IMR-90 (cell line): ENCODE results near the gene RFX6. TPM values are rescaled to one million over a fixed set of nuclear protein-coding genes. Genes with fewer than 3 reads are reported as not detected.

Experiments used
- ATAC-seq: fragments of 200-7000 bp; cut with Tn5 transposase; 2 replicates; pipeline ENCODE4 v1.9.1; 2020; ENCODE audit warnings: low read depth, mild to moderate bottlenecking, moderate library complexity
- Bru-seq: library from RNA; stranded (reverse); fragments of 400-500 nt; gene quantifications from one replicate; lab custom pipeline; 2021; lab: Mats Ljungman, UMichigan
- BruChase-seq, 2 experiments: library from RNA; stranded (reverse); fragments of 400-500 nt; gene quantifications; one replicate each; lab custom pipeline; 2021; lab: Mats Ljungman, UMichigan
- BruUV-seq: library from RNA; stranded (reverse); fragments of 400-500 nt; replicated peaks from 2 replicates; lab custom pipeline; 2021; lab: Mats Ljungman, UMichigan
- CTCF ChIA-PET: fragments of 300-600 bp; formaldehyde crosslinking; extraction: SDS; loops from one replicate; lab custom pipeline; 2021; ENCODE audit warnings: antibody characterized with exemption; lab: Yijun Ruan, JAX
- POLR2A ChIA-PET: fragments of 300-600 bp; sonication (Branson Sonifier 250); formaldehyde crosslinking; loops from one replicate; lab custom pipeline; 2022; ENCODE audit warnings: antibody characterized with exemption; ENCODE audit not compliant: unreplicated experiment; lab: Charles Lee
- DNase-seq: peaks from one replicate; pipeline ENCODE4 v3.0.0; 2013
- H2AFZ ChIP-seq: replicated peaks from 2 replicates; pipeline ENCODE3; 2013; ENCODE audit warnings: low read length, mild to moderate bottlenecking; ENCODE audit not compliant: poor library complexity
- H2AK5ac ChIP-seq: 2 replicates; pipeline ENCODE4 v1.6.1; 2013; ENCODE audit warnings: low read depth, low read length, inconsistent platforms
- H2AK9ac ChIP-seq: replicated peaks from 2 replicates; pipeline ENCODE3; 2013; ENCODE audit warnings: mild to moderate bottlenecking, low read depth, low read length, moderate library complexity; ENCODE audit not compliant: poor library complexity
- H2BK120ac ChIP-seq: 2 replicates; pipeline ENCODE4 v1.6.1; 2013; ENCODE audit warnings: low read depth, low read length, inconsistent platforms
- H2BK15ac ChIP-seq: 3 replicates; pipeline ENCODE4 v1.6.1; 2013; ENCODE audit warnings: low read depth, low read length, inconsistent platforms
- H2BK20ac ChIP-seq: 2 replicates; pipeline ENCODE4 v1.6.1; 2013; ENCODE audit warnings: low read depth, mild to moderate bottlenecking, inconsistent platforms, low read length, moderate library complexity
- H2BK5ac ChIP-seq: 2 replicates; pipeline ENCODE4 v1.6.1; 2013; ENCODE audit warnings: mild to moderate bottlenecking, low read depth, low read length, inconsistent platforms; ENCODE audit not compliant: poor library complexity, severe bottlenecking
- H3K14ac ChIP-seq: replicated peaks from 2 replicates; pipeline ENCODE4 v1.6.1; 2013; ENCODE audit warnings: low read depth, low read length, inconsistent platforms
- H3K18ac ChIP-seq: 2 replicates; pipeline ENCODE4 v1.6.1; 2013; ENCODE audit warnings: low read depth, low read length, control low read depth
- H3K23ac ChIP-seq: 2 replicates; pipeline ENCODE4 v1.6.1; 2013; ENCODE audit warnings: low read depth, low read length, inconsistent platforms
- H3K27ac ChIP-seq: 2 replicates; pipeline ENCODE4 v1.5.1; 2013; ENCODE audit warnings: mild to moderate bottlenecking, control low read depth, low read length; ENCODE audit not compliant: insufficient read depth
- H3K27me3 ChIP-seq: 2 replicates; pipeline ENCODE4 v1.6.1; 2013; ENCODE audit warnings: low read length; ENCODE audit not compliant: control insufficient read depth, insufficient read depth
- H3K36me3 ChIP-seq: 2 replicates; pipeline ENCODE4 v1.6.1; 2013; ENCODE audit warnings: low read length, mixed read lengths; ENCODE audit not compliant: control insufficient read depth, insufficient read depth
- H3K4ac ChIP-seq: 2 replicates; pipeline ENCODE4 v1.6.1; 2013; ENCODE audit warnings: low read depth, low read length, inconsistent platforms
- H3K4me1 ChIP-seq: 2 replicates; pipeline ENCODE4 v1.6.1; 2013; ENCODE audit warnings: low read length, mixed read lengths; ENCODE audit not compliant: control insufficient read depth, insufficient read depth
- H3K4me2 ChIP-seq: 2 replicates; pipeline ENCODE4 v1.6.1; 2013; ENCODE audit warnings: low read depth, mild to moderate bottlenecking, control low read depth, low read length, moderate library complexity
- H3K4me3 ChIP-seq: 2 replicates; pipeline ENCODE4 v1.5.1; 2013; ENCODE audit warnings: low read depth, mild to moderate bottlenecking, control low read depth, low read length, moderate library complexity; ENCODE audit not compliant: insufficient read depth
- H3K56ac ChIP-seq: 2 replicates; pipeline ENCODE4 v1.6.1; 2013; ENCODE audit warnings: low read length, inconsistent platforms; ENCODE audit not compliant: insufficient read depth; ENCODE audit errors: extremely low read depth
- H3K79me1 ChIP-seq, 2 experiments: 2 replicates each; pipeline ENCODE4 v1.6.1; 2013; ENCODE audit warnings: low read length in 2 of 2, inconsistent platforms in 1 of 2, low read depth in 1 of 2
- H3K9ac ChIP-seq: 2 replicates; pipeline ENCODE4 v1.6.1; 2013; ENCODE audit warnings: low read depth, low read length, control low read depth
- H3K9me1 ChIP-seq: 2 replicates; pipeline ENCODE4 v1.6.1; 2013; ENCODE audit warnings: low read length, inconsistent platforms; ENCODE audit not compliant: insufficient read depth
- H3K9me3 ChIP-seq: 2 replicates; pipeline ENCODE4 v1.6.1; 2013; ENCODE audit warnings: low read length; ENCODE audit not compliant: control insufficient read depth, insufficient read depth
- H4K20me1 ChIP-seq: 2 replicates; pipeline ENCODE4 v1.6.1; 2013; ENCODE audit warnings: low read length, inconsistent platforms; ENCODE audit not compliant: insufficient read depth
- H4K5ac ChIP-seq: 2 replicates; pipeline ENCODE4 v1.6.1; 2013; ENCODE audit warnings: mild to moderate bottlenecking, low read depth, low read length, control low read depth
- H4K8ac ChIP-seq, 2 experiments: 2 replicates each; pipeline ENCODE4 v1.6.1; 2013; ENCODE audit warnings: low read depth in 2 of 2, low read length in 2 of 2, control low read depth in 1 of 2, inconsistent platforms in 1 of 2
- H4K91ac ChIP-seq: 2 replicates; pipeline ENCODE4 v1.6.1; 2013; ENCODE audit warnings: low read depth, low read length, inconsistent platforms; ENCODE audit not compliant: insufficient read depth
- BHLHE40 ChIP-seq: fragments of 150-350 bp; IDR thresholded peaks from 2 replicates; pipeline ENCODE4 v1.6.1; 2016; ENCODE audit warnings: mild to moderate bottlenecking, low read depth, low read length
- CHD1 ChIP-seq: IDR thresholded peaks from 2 replicates; pipeline ENCODE4 v1.6.1; 2012; ENCODE audit warnings: low read depth, low read length, improper control_type of control experiment
- MAZ ChIP-seq: IDR thresholded peaks from 2 replicates; pipeline ENCODE4 v1.6.1; 2012; ENCODE audit warnings: low read depth, mild to moderate bottlenecking, low read length, improper control_type of control experiment, moderate library complexity, borderline replicate concordance
- NFE2L2 ChIP-seq: fragments of 150-350 bp; IDR thresholded peaks from 2 replicates; pipeline ENCODE4 v1.6.1; 2016; ENCODE audit warnings: low read depth, mild to moderate bottlenecking, low read length
- POLR2A ChIP-seq: IDR thresholded peaks from 2 replicates; pipeline ENCODE4 v1.6.1; 2012; ENCODE audit warnings: mild to moderate bottlenecking, low read depth, low read length
- WGBS, 2 experiments: methylation state at CpG; one replicate each; pipeline versions ENCODE4 v1.1.5 to v1.1.7; 2013; ENCODE audit warnings: missing lambda C conversion rate in 2 of 2; ENCODE audit not compliant: insufficient read length in 1 of 2; ENCODE audit errors: extremely low coverage in 2 of 2; 5-methylcytosine and 5-hydroxymethylcytosine counted together
- dilution Hi-C: fragments of 300-500 bp; cut with HindIII; formaldehyde crosslinking; loops from one replicate; pipeline ENCODE4 v1.14.3; 2018; ENCODE audit warnings: low sequenced_read_pairs; ENCODE audit not compliant: unreplicated experiment
- in situ Hi-C: fragments of 300-500 bp; cut with MboI; formaldehyde crosslinking; loops from 3 replicates; pipeline ENCODE4 v1.14.3; 2019; ENCODE audit warnings: low sequenced_read_pairs, inconsistent platforms, mixed read lengths
- intact Hi-C: fragments of 100-400 bp; cut with micrococcal nuclease; formaldehyde crosslinking; loops from 2 replicates; pipeline ENCODE4 v1.10.0; 2022
- long read RNA-seq: library from polyadenylated mRNA; unstranded; transcript quantifications from one replicate; pipeline ENCODE4 v2.0.0, GENCODE V29; 2021; ENCODE audit not compliant: unreplicated experiment
- polyA plus RNA-seq, 3 experiments: library from polyadenylated mRNA; depleted of rRNA; stranded (reverse); fragments of >200 nt; gene quantifications; 2 replicates each; pipeline ENCODE4 v1.2.3, GENCODE V29; 2012; ENCODE audit warnings: low replicate concordance in 1 of 3
- total RNA-seq: library from RNA; depleted of rRNA; stranded (reverse); fragments of >200 nt; gene quantifications from 2 replicates; pipeline ENCODE4 v1.2.3, GENCODE V29; 2012; rRNA removed

The RFX6 gene
- total RNA-seq (not detected in 2 replicates), polyA plus RNA-seq (2012; rRNA removed) (not detected in 2 replicates), Bru-seq, nascent RNA (not detected), BruChase-seq, experiment 1, labeled RNA remaining after a 6-hour chase (percentile 2 among the genes with signal in this experiment), BruChase-seq, experiment 2, labeled RNA remaining after a 2-hour chase (not detected)
- polyA plus RNA-seq (2012; cell fraction: cytosol; rRNA removed): not detected in 2 replicates
- polyA plus RNA-seq (2012; cell fraction: nucleus; rRNA removed; ENCODE audit: low replicate concordance): 0.02 TPM in 1 of 2 replicates, not detected in the other
- long read RNA-seq: 0 reads

- no peak within 1 kb of the TSS for H3K23ac ChIP-seq
- H3K9me1 ChIP-seq: no peaks in the 10 kb centered on the region
- no peak within 1 kb of the TSS for H4K8ac ChIP-seq
- H3K4ac ChIP-seq: no peak within 1 kb of the TSS
- DNase-seq (no peak), ATAC-seq (no peak)
- dilution Hi-C loops: no loop called here
- POLR2A ChIA-PET: no interaction called here
- no peak within 1 kb of the TSS for H3K18ac ChIP-seq
- peaks cover 21% of the 10 kb centered on the region for H3K27me3 ChIP-seq
- no peaks in the 10 kb centered on the region for H3K4me1 ChIP-seq
- no peak within 1 kb of the TSS for H4K91ac ChIP-seq
- H2AK5ac ChIP-seq: no peak within 1 kb of the TSS
- no peak within 1 kb of the TSS for H2BK15ac ChIP-seq
- H3K9me3 ChIP-seq: no peaks in the 10 kb centered on the region; the same call in 1 of the 2 replicates
- no peak within 1 kb of the TSS for H4K5ac ChIP-seq
- no peak within 1 kb of the TSS; the same call in 1 of the 2 replicates for H3K4me2 ChIP-seq
- peak within 1 kb of the TSS; percentile 63 for H2AFZ ChIP-seq
- no peaks in the 10 kb centered on the region for H4K20me1 ChIP-seq
- H2AK9ac ChIP-seq: no peak within 1 kb of the TSS
- no peak within 1 kb of the TSS for H3K14ac ChIP-seq
- WGBS, 2 experiments: 2% methylated on average over 16 of the region's 73 CpGs; no CpG with 5 or more reads in 1 of the 2 experiments
- H3K79me1 ChIP-seq: no peaks in the 10 kb centered on the region
- no peaks in the 10 kb centered on the region for H3K36me3 ChIP-seq
- H2BK120ac ChIP-seq: no peak within 1 kb of the TSS
- no peak within 1 kb of the TSS for H3K27ac ChIP-seq
- no peak within 1 kb of the TSS for H3K56ac ChIP-seq
- H2BK5ac ChIP-seq: no peak within 1 kb of the TSS
- H3K4me3 ChIP-seq: no peak within 1 kb of the TSS
- intact Hi-C loops: no loop called here
- no TSS peak for BruUV-seq
- CTCF ChIA-PET: no interaction called here
- no peak for TF ChIP-seq MAZ
- no peak for TF ChIP-seq POLR2A
- TF ChIP-seq BHLHE40: no peak
- no peak for TF ChIP-seq NFE2L2
- no peak for TF ChIP-seq CHD1
- in situ Hi-C loops: no loop called here
- no peak within 1 kb of the TSS for H3K9ac ChIP-seq
- no peak within 1 kb of the TSS for H2BK20ac ChIP-seq
Measured at GRCh38 chr6:116876635-116877611, at the start of gene RFX6. Gene RFX6 (plus strand): TSS chr6:116877242. CDS start chr6:116877276, 34 bp downstream.
